ENCODE measurements around the gene TMUB2.

DNA sequence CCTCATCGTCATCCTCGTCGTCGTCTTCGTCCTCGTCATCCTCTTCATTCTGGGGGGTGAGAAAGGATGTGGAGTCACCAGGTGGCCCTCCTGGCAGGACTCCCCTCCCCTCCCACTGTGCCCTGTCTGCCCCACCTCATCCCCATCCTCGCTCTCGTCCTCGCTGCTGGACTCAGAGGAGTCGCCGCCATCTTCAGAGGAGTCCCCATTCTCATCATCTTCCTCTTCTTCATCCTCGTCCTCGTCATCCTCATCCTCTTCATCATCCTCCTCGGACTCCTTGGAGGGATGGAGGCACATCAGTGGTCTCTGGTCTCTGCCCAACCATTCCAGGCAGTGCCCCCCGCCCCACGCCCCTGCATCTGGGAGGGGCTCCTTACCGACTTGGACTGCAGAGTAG is 20.5 kb downstream of the TMUB2 start:
- TF ChIP-seq, protein P1, sequence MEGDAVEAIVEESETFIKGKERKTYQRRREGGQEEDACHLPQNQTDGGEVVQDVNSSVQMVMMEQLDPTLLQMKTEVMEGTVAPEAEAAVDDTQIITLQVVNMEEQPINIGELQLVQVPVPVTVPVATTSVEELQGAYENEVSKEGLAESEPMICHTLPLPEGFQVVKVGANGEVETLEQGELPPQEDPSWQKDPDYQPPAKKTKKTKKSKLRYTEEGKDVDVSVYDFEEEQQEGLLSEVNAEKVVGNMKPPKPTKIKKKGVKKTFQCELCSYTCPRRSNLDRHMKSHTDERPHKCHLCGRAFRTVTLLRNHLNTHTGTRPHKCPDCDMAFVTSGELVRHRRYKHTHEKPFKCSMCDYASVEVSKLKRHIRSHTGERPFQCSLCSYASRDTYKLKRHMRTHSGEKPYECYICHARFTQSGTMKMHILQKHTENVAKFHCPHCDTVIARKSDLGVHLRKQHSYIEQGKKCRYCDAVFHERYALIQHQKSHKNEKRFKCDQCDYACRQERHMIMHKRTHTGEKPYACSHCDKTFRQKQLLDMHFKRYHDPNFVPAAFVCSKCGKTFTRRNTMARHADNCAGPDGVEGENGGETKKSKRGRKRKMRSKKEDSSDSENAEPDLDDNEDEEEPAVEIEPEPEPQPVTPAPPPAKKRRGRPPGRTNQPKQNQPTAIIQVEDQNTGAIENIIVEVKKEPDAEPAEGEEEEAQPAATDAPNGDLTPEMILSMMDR (IDR thresholded peaks at IDR 0.05), result no peak
- no peak for TF ChIP-seq POLR2A (IDR thresholded peaks at IDR 0.05)

All from testis (tissue), 2 donors.